HL-60 (cell line): ENCODE measurements around the gene C17orf114.

Experiments used
- DNase-seq, 2 experiments: peaks; one replicate each; pipeline ENCODE4 v3.0.0-alpha.2; 2010 to 2020; ENCODE audit warnings: low read depth in 1 of 2, low spot score in 1 of 2
- H3K27ac ChIP-seq: fragments of 250-450 bp; sonication (Bioruptor Pico); replicated peaks from 2 replicates; pipeline ENCODE4 v1.5.1; 2020; ENCODE audit warnings: mild to moderate bottlenecking, moderate library complexity
- H3K27me3 ChIP-seq: fragments of 250-450 bp; sonication (Bioruptor Pico); 2 replicates; pipeline ENCODE4 v1.5.1; 2021; ENCODE audit warnings: mild to moderate bottlenecking, moderate library complexity; ENCODE audit not compliant: insufficient read depth, poor library complexity, severe bottlenecking
- H3K4me3 ChIP-seq: replicated peaks from 2 replicates; pipeline ENCODE4 v1.5.1; 2011; ENCODE audit warnings: mild to moderate bottlenecking, control low read depth, low read length; ENCODE audit not compliant: insufficient read depth
- GABPA ChIP-seq: IDR thresholded peaks from 2 replicates; pipeline ENCODE4 v1.6.1; 2012; ENCODE audit warnings: low read depth
- POLR2AphosphoS5 ChIP-seq: IDR thresholded peaks from 2 replicates; pipeline ENCODE4 v1.6.1; 2012; ENCODE audit warnings: low read depth
- SPI1 ChIP-seq: IDR thresholded peaks from 2 replicates; pipeline ENCODE4 v1.6.1; 2012; ENCODE audit warnings: low read depth, mild to moderate bottlenecking, borderline replicate concordance
- TF ChIP-seq, protein P1 (sequence below): IDR thresholded peaks from 2 replicates; pipeline ENCODE4 v1.6.1; 2012; ENCODE audit warnings: low read depth; ENCODE audit not compliant: insufficient replicate concordance
- TF ChIP-seq, protein P2 (sequence below): IDR thresholded peaks from one replicate; pipeline ENCODE4 v1.5.1; 2011; ENCODE audit warnings: low read length, control low read depth, inconsistent platforms; ENCODE audit not compliant: insufficient read depth

Gene C17orf114

DNA sequence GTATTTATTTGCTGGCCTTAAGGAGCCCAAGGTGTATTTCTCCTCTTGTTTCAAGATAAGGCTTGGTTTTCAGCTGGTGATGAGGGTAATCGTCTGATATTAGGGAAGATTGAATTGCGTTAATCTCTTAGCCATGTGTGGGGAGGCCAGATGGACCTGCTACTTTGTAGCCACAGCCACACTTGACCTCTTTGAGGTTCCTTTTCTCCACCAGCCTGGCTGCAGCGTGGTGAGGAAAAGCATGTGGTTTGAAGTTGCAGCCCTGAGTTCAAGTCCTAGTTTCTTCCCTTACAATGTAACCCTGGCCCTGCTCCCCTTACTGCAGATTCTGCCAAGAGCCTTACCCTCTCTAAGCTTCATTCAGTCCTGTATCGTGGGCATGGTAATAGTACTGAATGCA, 34.1 kb upstream of the C17orf114 start:
- TF ChIP-seq GABPA (no peak), SPI1 (no peak), POLR2AphosphoS5 (no peak)
- TF ChIP-seq, protein P1, sequence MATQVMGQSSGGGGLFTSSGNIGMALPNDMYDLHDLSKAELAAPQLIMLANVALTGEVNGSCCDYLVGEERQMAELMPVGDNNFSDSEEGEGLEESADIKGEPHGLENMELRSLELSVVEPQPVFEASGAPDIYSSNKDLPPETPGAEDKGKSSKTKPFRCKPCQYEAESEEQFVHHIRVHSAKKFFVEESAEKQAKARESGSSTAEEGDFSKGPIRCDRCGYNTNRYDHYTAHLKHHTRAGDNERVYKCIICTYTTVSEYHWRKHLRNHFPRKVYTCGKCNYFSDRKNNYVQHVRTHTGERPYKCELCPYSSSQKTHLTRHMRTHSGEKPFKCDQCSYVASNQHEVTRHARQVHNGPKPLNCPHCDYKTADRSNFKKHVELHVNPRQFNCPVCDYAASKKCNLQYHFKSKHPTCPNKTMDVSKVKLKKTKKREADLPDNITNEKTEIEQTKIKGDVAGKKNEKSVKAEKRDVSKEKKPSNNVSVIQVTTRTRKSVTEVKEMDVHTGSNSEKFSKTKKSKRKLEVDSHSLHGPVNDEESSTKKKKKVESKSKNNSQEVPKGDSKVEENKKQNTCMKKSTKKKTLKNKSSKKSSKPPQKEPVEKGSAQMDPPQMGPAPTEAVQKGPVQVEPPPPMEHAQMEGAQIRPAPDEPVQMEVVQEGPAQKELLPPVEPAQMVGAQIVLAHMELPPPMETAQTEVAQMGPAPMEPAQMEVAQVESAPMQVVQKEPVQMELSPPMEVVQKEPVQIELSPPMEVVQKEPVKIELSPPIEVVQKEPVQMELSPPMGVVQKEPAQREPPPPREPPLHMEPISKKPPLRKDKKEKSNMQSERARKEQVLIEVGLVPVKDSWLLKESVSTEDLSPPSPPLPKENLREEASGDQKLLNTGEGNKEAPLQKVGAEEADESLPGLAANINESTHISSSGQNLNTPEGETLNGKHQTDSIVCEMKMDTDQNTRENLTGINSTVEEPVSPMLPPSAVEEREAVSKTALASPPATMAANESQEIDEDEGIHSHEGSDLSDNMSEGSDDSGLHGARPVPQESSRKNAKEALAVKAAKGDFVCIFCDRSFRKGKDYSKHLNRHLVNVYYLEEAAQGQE: no peak
- TF ChIP-seq, protein P2, sequence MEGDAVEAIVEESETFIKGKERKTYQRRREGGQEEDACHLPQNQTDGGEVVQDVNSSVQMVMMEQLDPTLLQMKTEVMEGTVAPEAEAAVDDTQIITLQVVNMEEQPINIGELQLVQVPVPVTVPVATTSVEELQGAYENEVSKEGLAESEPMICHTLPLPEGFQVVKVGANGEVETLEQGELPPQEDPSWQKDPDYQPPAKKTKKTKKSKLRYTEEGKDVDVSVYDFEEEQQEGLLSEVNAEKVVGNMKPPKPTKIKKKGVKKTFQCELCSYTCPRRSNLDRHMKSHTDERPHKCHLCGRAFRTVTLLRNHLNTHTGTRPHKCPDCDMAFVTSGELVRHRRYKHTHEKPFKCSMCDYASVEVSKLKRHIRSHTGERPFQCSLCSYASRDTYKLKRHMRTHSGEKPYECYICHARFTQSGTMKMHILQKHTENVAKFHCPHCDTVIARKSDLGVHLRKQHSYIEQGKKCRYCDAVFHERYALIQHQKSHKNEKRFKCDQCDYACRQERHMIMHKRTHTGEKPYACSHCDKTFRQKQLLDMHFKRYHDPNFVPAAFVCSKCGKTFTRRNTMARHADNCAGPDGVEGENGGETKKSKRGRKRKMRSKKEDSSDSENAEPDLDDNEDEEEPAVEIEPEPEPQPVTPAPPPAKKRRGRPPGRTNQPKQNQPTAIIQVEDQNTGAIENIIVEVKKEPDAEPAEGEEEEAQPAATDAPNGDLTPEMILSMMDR: no peak
- no peak overlapping the region for H3K27ac ChIP-seq
- peak in 1 of 2 experiments; percentile 7 for DNase-seq
- no peak overlapping the region for H3K4me3 ChIP-seq
- no peaks in the 10 kb centered on the region for H3K27me3 ChIP-seq

- no peak for DNase-seq
- TF ChIP-seq, protein P2: no peak
- no peak for TF ChIP-seq POLR2AphosphoS5
- TF ChIP-seq GABPA: no peak
- TF ChIP-seq SPI1: no peak
- TF ChIP-seq, protein P1: no peak
- Histone ChIP-seq H3K4me3 (peak overlapping the region; percentile 77; the same call in 1 of the 2 replicates), H3K27ac (no peak overlapping the region), H3K27me3 (no peaks in the 10 kb centered on the region)
These were observed 32.5 kb upstream of the C17orf114 start for GRCh38 chr17:4834681-4835020.

DNA sequence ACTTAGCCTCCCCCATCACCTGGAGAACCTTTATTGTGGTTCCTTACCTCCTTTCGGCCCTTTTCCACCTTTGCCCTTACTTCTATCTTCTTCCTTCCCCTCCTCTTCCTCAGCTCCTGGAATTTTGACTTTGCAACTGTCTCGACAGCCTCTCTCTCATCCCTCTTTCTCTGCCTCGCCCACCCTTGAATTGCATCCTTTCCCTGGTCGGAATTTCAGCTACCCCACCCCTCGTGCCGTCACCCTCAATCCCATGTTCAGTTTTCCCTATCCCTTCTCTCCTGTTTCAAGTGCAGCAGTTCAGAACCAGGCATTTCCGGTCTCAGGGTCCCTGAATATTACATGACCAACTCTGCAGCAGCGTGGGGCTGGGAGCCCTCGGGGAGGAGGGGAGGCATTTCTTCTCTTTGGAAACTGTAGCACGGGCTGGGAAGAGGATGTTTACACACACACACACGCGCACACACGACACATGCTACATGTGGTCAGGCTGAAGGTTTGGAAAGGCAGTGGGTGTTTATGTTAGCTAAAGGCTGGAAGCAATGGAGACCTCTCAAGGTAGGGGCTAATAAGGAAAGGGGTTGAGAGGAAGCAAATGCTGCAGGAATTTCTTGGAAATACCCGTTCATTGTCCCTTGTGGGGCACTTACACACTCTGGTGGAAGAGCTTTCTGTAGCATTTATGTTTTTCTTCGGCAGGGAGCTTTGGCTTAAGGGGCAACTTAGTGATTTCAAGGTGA, 32.0 kb upstream of the C17orf114 start:
- H3K4me3 ChIP-seq: peak overlapping the region; percentile 77
- peak overlapping the region; percentile 71 for H3K27ac ChIP-seq
- H3K27me3 ChIP-seq: no peaks in the 10 kb centered on the region
- TF ChIP-seq, protein P1: no peak
- TF ChIP-seq, protein P2: no peak
- no peak for TF ChIP-seq SPI1
- no peak for TF ChIP-seq POLR2AphosphoS5
- no peak for TF ChIP-seq GABPA
- DNase-seq: peak in 1 of 2 experiments; percentile 21
